Keratinocyte (primary cell): ENCODE measurements around the gene VPS50. TPM values are rescaled to one million over a fixed set of nuclear protein-coding genes. Genes with fewer than 3 reads are reported as not detected.

ENCODE experiments used
- DNase-seq: peaks from one replicate; pipeline ENCODE4 v3.0.0-alpha.2; 2011; ENCODE audit warnings: low read depth, missing footprints, low spot score
- FAIRE-seq: peaks from 2 replicates; lab custom pipeline; 2011; peaks lifted over from hg19 to GRCh38; lab: Jason Lieb, UNC
- H2AFZ ChIP-seq: 2 replicates; pipeline ENCODE4 v1.6.0; 2012; ENCODE audit warnings: low read length, control low read depth, inconsistent platforms; ENCODE audit not compliant: control insufficient read depth
- H3K27ac ChIP-seq: 2 replicates; pipeline ENCODE4 v1.5.1; 2011; ENCODE audit warnings: low read length; ENCODE audit not compliant: control insufficient read depth, insufficient read depth
- H3K27me3 ChIP-seq: 3 replicates; pipeline ENCODE4 v1.6.0; 2011; ENCODE audit warnings: low read length; ENCODE audit not compliant: control insufficient read depth, insufficient read depth; ENCODE audit errors: extremely low read depth
- H3K36me3 ChIP-seq, 2 experiments: 2 replicates in 1 of 2; 3 replicates in 1 of 2; pipeline ENCODE4 v1.5.1; 2011; ENCODE audit warnings: low read length in 2 of 2, mild to moderate bottlenecking in 1 of 2; ENCODE audit not compliant: control insufficient read depth in 2 of 2, insufficient read depth in 2 of 2; ENCODE audit errors: extremely low read depth in 1 of 2
- H3K4me1 ChIP-seq: 3 replicates; pipeline ENCODE4 v1.5.1; 2011; ENCODE audit warnings: low read length; ENCODE audit not compliant: control insufficient read depth, insufficient read depth; ENCODE audit errors: extremely low read depth
- H3K4me2 ChIP-seq: 3 replicates; pipeline ENCODE4 v1.6.0; 2011; ENCODE audit warnings: low read depth, low read length; ENCODE audit not compliant: control insufficient read depth, insufficient read depth; ENCODE audit errors: extremely low read depth
- H3K4me3 ChIP-seq, 3 experiments: fragments of 200-600 bp in 1 of 3; sonication (generic) in 1 of 3; 2 replicates in 2 of 3; 3 replicates in 1 of 3; pipeline ENCODE4 v1.5.1; 2011 to 2016; ENCODE audit warnings: low read length in 3 of 3, mild to moderate bottlenecking in 3 of 3, control low read depth in 2 of 3, inconsistent platforms in 1 of 3, low read depth in 1 of 3, mixed read lengths in 1 of 3, mixed run types in 1 of 3, moderate library complexity in 1 of 3; ENCODE audit not compliant: control insufficient read depth in 2 of 3, insufficient read depth in 2 of 3; ENCODE audit errors: extremely low read depth in 1 of 3
- H3K79me2 ChIP-seq: 2 replicates; pipeline ENCODE4 v1.6.0; 2012; ENCODE audit warnings: low read length; ENCODE audit not compliant: control insufficient read depth, insufficient read depth
- H3K9ac ChIP-seq: 3 replicates; pipeline ENCODE4 v1.6.0; 2011; ENCODE audit warnings: low read length; ENCODE audit not compliant: control insufficient read depth, insufficient read depth; ENCODE audit errors: extremely low read depth
- H3K9me1 ChIP-seq: 3 replicates; pipeline ENCODE4 v1.6.0; 2011; ENCODE audit warnings: low read length; ENCODE audit not compliant: control insufficient read depth, insufficient read depth; ENCODE audit errors: extremely low read depth
- H3K9me3 ChIP-seq: 2 replicates; pipeline ENCODE4 v1.5.1; 2012; ENCODE audit warnings: low read depth, low read length; ENCODE audit not compliant: control insufficient read depth
- H4K20me1 ChIP-seq: 3 replicates; pipeline ENCODE4 v1.6.0; 2011; ENCODE audit warnings: low read length; ENCODE audit not compliant: control insufficient read depth, insufficient read depth; ENCODE audit errors: extremely low read depth
- CTCF ChIP-seq, 3 experiments: IDR thresholded peaks in 1 of 3; conservative IDR thresholded peaks in 1 of 3; optimal IDR thresholded peaks in 1 of 3; 2 replicates in 2 of 3; 3 replicates in 1 of 3; pipeline versions ENCODE3 to v1.5.1; 2011; ENCODE audit warnings: low read length in 3 of 3, mild to moderate bottlenecking in 3 of 3, moderate library complexity in 2 of 3, control low read depth in 1 of 3, inconsistent platforms in 1 of 3; ENCODE audit not compliant: insufficient read depth in 2 of 3; ENCODE audit errors: extremely low read depth in 1 of 3
- EZH2 ChIP-seq: IDR thresholded peaks from one replicate; pipeline ENCODE4 v1.6.1; 2012; ENCODE audit warnings: inconsistent platforms, mild to moderate bottlenecking, low read length, moderate library complexity
- dilution Hi-C: fragments of 300-500 bp; cut with MboI; formaldehyde crosslinking; loops from one replicate; pipeline ENCODE4 v1.7.0; 2020; ENCODE audit warnings: low sequenced_read_pairs; ENCODE audit not compliant: extremely low pct_ligation_motif_present
- polyA plus RNA-seq, 5 experiments: library from polyadenylated mRNA; depleted of rRNA in 3 of 5; stranded (reverse) in 3 of 5; stranded (forward) in 1 of 5; unstranded in 1 of 5; fragments of >200 nt; gene quantifications; 1 replicate in 1 of 5; 2 replicates in 3 of 5; 3 replicates in 1 of 5; pipeline versions ENCODE4 v1.2.1 to v1.2.3, GENCODE V29; 2011 to 2012; ENCODE audit warnings: missing spikeins in 2 of 5, low read depth in 1 of 5, low replicate concordance in 1 of 5

VPS50 gene
- polyA plus RNA-seq, 1 donor (not counting 4 experiments of a cell fraction or from before 2014, with no cell fraction given) = 17.0 TPM

GRCh38 chr7:93284908-93285307, 52.7 kb downstream of the VPS50 start:
- dilution Hi-C loops = no loop called here
- Histone ChIP-seq H2AFZ (no peak overlapping the region), H3K4me2 (no peak overlapping the region)

DNA sequence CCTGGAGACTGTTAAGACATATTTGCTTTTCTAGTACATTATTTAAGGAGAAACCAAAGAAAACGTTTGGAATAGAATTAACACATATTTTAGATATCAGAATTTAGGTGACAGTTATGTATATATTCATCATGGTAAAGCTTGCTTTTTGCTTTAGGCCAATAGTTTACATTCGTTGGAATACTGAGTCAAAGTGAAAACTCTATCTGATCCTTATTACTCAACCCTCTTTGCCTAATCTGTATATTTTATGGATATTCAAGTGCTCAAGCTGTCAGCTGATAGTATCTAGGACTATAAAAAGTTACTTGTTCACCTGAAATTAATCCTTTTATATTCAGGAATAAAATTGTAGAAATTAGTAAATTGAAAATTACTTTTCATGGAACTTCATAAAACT, 61.1 kb downstream of the VPS50 start:
- dilution Hi-C loops = no loop called here
- FAIRE-seq (no peak), DNase-seq (no peak)
- TF ChIP-seq EZH2 (no peak), CTCF (optimal IDR thresholded peaks at IDR 0.05 in 1 of 3, IDR thresholded peaks at IDR 0.05 in 1 of 3, conservative IDR thresholded peaks at IDR 0.05 in 1 of 3; ENCODE audit: extremely low read depth in 1 of 3, insufficient read depth in 2 of 3, low read length in 3 of 3) (no peak)
- Histone ChIP-seq H3K9me3 (no peaks in the 10 kb centered on the region), H3K9ac (no peak overlapping the region), H3K27me3 (no peaks in the 10 kb centered on the region), H2AFZ (no peak overlapping the region), H3K36me3 (peaks cover 0 to under 1% of the 10 kb centered on the region in 2 experiments), H3K79me2 (no peaks in the 10 kb centered on the region), H4K20me1 (no peaks in the 10 kb centered on the region), H3K9me1 (no peaks in the 10 kb centered on the region), H3K4me1 (no peaks in the 10 kb centered on the region), H3K4me3 (no peak overlapping the region), H3K27ac (no peak overlapping the region), H3K4me2 (no peak overlapping the region)

More at GRCh38 chr7:93284908-93285307, 52.7 kb downstream of the VPS50 start:
- Histone ChIP-seq H3K79me2 (no peaks in the 10 kb centered on the region), H3K4me3 (no peak overlapping the region), H3K9ac (no peak overlapping the region), H3K9me1 (no peaks in the 10 kb centered on the region), H3K27ac (no peak overlapping the region), H3K9me3 (no peaks in the 10 kb centered on the region), H3K4me1 (no peaks in the 10 kb centered on the region), H4K20me1 (no peaks in the 10 kb centered on the region), H3K36me3 (no peaks in the 10 kb centered on the region), H3K27me3 (no peaks in the 10 kb centered on the region)
- TF ChIP-seq CTCF (optimal IDR thresholded peaks at IDR 0.05 in 1 of 3, IDR thresholded peaks at IDR 0.05 in 1 of 3, conservative IDR thresholded peaks at IDR 0.05 in 1 of 3; ENCODE audit: extremely low read depth in 1 of 3, insufficient read depth in 2 of 3, low read length in 3 of 3) (no peak), EZH2 (no peak)
- FAIRE-seq (no peak), DNase-seq (no peak)
